ENCODE results near the gene ZDHHC24. TPM values are rescaled to one million over a fixed set of nuclear protein-coding genes. Genes with fewer than 3 reads are reported as not detected.
"Not testable (repeated sequence)": the region's sequence is repeated elsewhere in the genome, so short reads cannot be mapped to it uniquely, and the experiment has no call there.

ZDHHC24 gene
- total RNA-seq, 1 donor from 2014 or later, result 13.5 TPM

- Histone ChIP-seq H2AFZ (ENCODE audit: low read depth, low read length) (no peak overlapping the region), H4K20me1 (ENCODE audit: insufficient read depth, low read length) (no peaks in the 10 kb centered on the region), H3K4me2 (ENCODE audit: low read length) (no peak overlapping the region), H3K79me2 (ENCODE audit: insufficient read depth, low read length) (no peaks in the 10 kb centered on the region), H3K9ac (ENCODE audit: low read length) (no peak overlapping the region), H3K9me3 (ENCODE audit: insufficient read depth, low read depth, low read length) (no peaks in the 10 kb centered on the region), H3K36me3 (ENCODE audit: insufficient read depth, low read length) (no peaks in the 10 kb centered on the region), H3K4me3 (ENCODE audit: insufficient read depth, low read depth, low read length) (no peak overlapping the region), H3K4me1 (ENCODE audit: insufficient read depth, low read length) (no peaks in the 10 kb centered on the region), H3K27me3 (ENCODE audit: insufficient read depth, low read length) (no peaks in the 10 kb centered on the region), H3K27ac (ENCODE audit: low read depth, low read length) (no peak overlapping the region)
- H3K9me3 Mint-ChIP-seq (ENCODE audit: unreplicated experiment), result peaks cover 22% of the 10 kb centered on the region
- no peaks in the 10 kb centered on the region for H3K4me1 Mint-ChIP-seq (ENCODE audit: low read depth, unreplicated experiment)
- H3K4me3 Mint-ChIP-seq (ENCODE audit: unreplicated experiment), result peak overlapping the region; percentile 25
- FAIRE-seq (no peak), DNase-seq (ENCODE audit: low read depth) (no peak)
- H3K36me3 Mint-ChIP-seq (ENCODE audit: low read depth, unreplicated experiment), result peaks cover 3% of the 10 kb centered on the region
- no peak overlapping the region for H3K27ac Mint-ChIP-seq (ENCODE audit: unreplicated experiment)
- no peak for TF ChIP-seq CTCF (IDR thresholded peaks at IDR 0.05; ENCODE audit: insufficient read depth, low read depth, low read length)
- TF ChIP-seq EZH2 (IDR thresholded peaks at IDR 0.05; ENCODE audit: insufficient read depth, low read length), result no peak
- peaks cover 6% of the 10 kb centered on the region for H3K27me3 Mint-ChIP-seq (ENCODE audit: low read depth, unreplicated experiment)
These were observed 40.3 kb upstream of the ZDHHC24 start for GRCh38 chr11:66586136-66586535.

DNA sequence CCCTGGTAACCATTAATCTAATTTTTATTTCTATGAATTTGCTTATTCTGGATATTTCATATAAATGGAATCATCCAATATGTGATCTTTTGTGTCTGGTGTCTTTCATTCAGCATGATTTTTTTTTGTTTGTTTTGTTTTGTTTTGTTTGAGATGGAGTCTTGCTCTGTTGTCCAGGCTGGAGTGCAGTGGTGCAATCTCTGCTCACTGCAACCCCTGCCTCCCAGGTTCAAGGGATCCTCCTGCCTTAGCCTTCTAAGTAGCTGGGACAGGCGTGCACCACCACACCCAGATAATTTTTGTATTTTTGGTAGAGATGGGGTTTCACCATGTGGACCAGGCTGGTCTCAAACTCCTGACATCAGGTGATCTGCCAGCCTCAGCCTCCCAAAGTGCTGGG is 39.6 kb upstream of the ZDHHC24 start:
- not testable (repeated sequence) for H3K4me2 ChIP-seq (ENCODE audit: low read length); H3K27ac Mint-ChIP-seq (ENCODE audit: unreplicated experiment); H3K27me3 ChIP-seq (ENCODE audit: insufficient read depth, low read length); H3K27ac ChIP-seq (ENCODE audit: low read depth, low read length); H3K27me3 Mint-ChIP-seq (ENCODE audit: low read depth, unreplicated experiment); H4K20me1 ChIP-seq (ENCODE audit: insufficient read depth, low read length); H3K36me3 ChIP-seq (ENCODE audit: insufficient read depth, low read length); H3K9ac ChIP-seq (ENCODE audit: low read length); H3K4me3 ChIP-seq (ENCODE audit: insufficient read depth, low read depth, low read length); FAIRE-seq; H2AFZ ChIP-seq (ENCODE audit: low read depth, low read length); DNase-seq (ENCODE audit: low read depth); H3K9me3 ChIP-seq (ENCODE audit: insufficient read depth, low read depth, low read length); H3K36me3 Mint-ChIP-seq (ENCODE audit: low read depth, unreplicated experiment); H3K79me2 ChIP-seq (ENCODE audit: insufficient read depth, low read length); H3K4me3 Mint-ChIP-seq (ENCODE audit: unreplicated experiment); H3K4me1 Mint-ChIP-seq (ENCODE audit: low read depth, unreplicated experiment); H3K4me1 ChIP-seq (ENCODE audit: insufficient read depth, low read length)
- H3K9me3 Mint-ChIP-seq (ENCODE audit: unreplicated experiment), result peaks cover 25% of the 10 kb centered on the region

GRCh38 chr11:66582565-66583147 is 36.8 kb upstream of the ZDHHC24 start:
- not testable (repeated sequence) for FAIRE-seq; H3K27ac ChIP-seq (ENCODE audit: low read depth, low read length)

More at GRCh38 chr11:66582565-66583147, 36.8 kb upstream of the ZDHHC24 start:
- H4K20me1 ChIP-seq (ENCODE audit: insufficient read depth, low read length); H2AFZ ChIP-seq (ENCODE audit: low read depth, low read length); DNase-seq (ENCODE audit: low read depth); H3K36me3 Mint-ChIP-seq (ENCODE audit: low read depth, unreplicated experiment); H3K79me2 ChIP-seq (ENCODE audit: insufficient read depth, low read length); H3K4me2 ChIP-seq (ENCODE audit: low read length); H3K27ac Mint-ChIP-seq (ENCODE audit: unreplicated experiment); H3K9me3 ChIP-seq (ENCODE audit: insufficient read depth, low read depth, low read length); H3K4me1 ChIP-seq (ENCODE audit: insufficient read depth, low read length); H3K36me3 ChIP-seq (ENCODE audit: insufficient read depth, low read length); H3K4me3 Mint-ChIP-seq (ENCODE audit: unreplicated experiment); H3K4me3 ChIP-seq (ENCODE audit: insufficient read depth, low read depth, low read length); H3K4me1 Mint-ChIP-seq (ENCODE audit: low read depth, unreplicated experiment); H3K9ac ChIP-seq (ENCODE audit: low read length); H3K27me3 ChIP-seq (ENCODE audit: insufficient read depth, low read length): not testable (repeated sequence)
- Mint-ChIP-seq H3K9me3 (ENCODE audit: unreplicated experiment) (peaks cover 21% of the 10 kb centered on the region), H3K27me3 (ENCODE audit: low read depth, unreplicated experiment) (peaks cover 14% of the 10 kb centered on the region)
